GM21515 (cell line): ENCODE data around the gene AADACL4.

ENCODE experiments used
- ATAC-seq: cut with Tn5 transposase; IDR thresholded peaks from one replicate; pipeline ENCODE4 v1.9.1; 2021; ENCODE audit not compliant: unreplicated experiment

AADACL4 gene

GRCh38 chr1:12643785-12644184 lies at the start of gene AADACL4:
AADACL4 (plus strand) TSS chr1:12644085; CDS start chr1:12644547, 462 bp downstream.
- no peak for ATAC-seq

- ATAC-seq, result no peak
These were observed 49.4 kb upstream of the AADACL4 start for GRCh38 chr1:12594490-12594889.

GRCh38 chr1:12594966-12595756 lies 48.7 kb upstream of the AADACL4 start:
- ATAC-seq, result no peak

DNA sequence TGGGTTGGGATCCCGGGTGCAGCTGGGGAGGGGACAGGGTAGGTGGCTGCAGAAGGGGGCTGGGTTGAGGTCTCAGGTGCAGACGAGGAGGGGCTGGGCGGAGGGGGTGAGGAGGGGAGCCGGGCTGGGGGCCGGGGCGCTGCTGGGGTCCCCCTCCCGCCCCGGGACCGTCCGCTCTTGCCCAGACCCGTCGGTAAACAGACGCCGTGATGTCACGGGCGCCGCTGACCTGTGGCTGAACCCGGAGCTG lies 48.2 kb upstream of the AADACL4 start:
- no peak for ATAC-seq

DNA sequence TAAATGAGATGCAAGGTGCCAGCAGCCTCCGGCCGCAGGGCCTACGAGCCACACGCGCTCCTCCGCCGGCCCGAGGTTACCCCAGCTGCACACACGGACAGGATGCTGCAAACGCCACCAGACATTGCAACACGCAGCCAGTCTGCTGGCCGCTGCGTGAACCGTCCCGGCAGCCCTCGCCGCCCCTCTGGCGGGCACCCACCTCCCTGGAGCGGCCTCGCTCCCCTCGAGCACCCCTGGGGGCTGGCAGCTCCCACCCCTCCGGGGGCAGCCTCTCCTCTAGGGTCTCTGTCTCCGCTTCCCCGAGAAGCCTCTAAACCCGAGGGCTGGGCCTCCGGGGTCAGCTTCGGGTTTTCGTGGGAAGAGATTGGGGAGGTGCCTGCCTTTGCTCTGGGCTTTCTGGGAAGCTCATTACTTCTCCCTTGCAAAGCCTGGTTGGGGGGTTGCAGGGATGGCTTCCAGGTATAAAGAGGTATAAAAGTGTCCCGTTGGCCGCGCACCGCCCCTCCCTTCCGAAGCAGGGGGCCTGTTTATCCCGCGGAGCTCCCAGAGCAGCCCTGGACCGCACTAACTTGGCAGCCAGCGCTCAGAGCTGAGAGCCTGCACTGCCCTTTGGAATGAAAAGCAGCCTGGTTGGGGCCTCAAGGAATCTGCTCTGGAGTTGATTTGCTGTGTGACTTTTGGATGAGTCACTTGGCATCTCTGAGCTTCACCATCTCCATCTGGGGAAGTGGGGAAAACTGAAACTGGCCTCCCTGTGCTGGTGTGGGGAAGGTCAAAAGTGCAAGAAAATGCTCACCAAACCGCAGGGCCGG lies 47.7 kb upstream of the AADACL4 start:
- no peak for ATAC-seq

DNA sequence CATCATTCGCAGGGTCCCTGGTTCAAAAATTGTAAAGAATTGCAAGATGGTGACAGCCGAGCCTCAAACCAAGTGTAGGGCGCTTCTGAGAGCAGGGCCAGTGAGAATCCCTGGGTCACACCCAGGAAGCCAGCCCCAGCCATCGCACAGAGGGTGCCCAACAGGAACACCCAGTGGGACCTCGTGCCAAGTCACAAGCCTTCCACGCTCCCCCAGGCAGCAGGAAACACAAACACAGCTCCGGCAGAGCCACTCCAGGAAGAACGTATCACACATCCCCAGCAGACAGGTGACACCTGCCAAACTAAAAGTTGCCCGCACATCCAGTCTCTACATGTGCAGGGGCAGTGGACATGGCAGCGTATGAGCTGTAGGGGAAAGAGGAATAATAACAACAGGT lies 46.1 kb upstream of the AADACL4 start:
- ATAC-seq, result no peak

GRCh38 chr1:12598974-12599373 lies 44.9 kb upstream of the AADACL4 start:
- ATAC-seq, result no peak

DNA sequence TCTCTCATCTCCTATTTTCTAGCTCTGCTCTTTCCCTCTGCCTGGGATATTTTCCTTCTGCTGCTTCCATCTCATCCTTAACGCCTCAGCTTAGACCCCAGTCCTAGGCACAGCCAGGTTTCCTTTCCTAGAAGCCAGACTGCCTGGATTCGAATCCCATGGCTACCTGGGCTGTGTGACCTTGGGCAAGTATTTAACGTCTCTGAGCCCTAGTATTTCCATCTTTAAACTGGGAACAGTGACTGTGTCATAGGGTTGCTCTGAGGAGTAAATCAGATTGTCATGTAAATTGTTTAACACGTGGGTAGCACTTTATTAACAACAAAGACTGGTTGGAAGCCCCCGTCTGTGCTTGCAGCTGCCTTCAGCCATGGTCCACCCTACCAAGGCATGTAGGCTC lies 44.2 kb upstream of the AADACL4 start:
- no peak for ATAC-seq

DNA sequence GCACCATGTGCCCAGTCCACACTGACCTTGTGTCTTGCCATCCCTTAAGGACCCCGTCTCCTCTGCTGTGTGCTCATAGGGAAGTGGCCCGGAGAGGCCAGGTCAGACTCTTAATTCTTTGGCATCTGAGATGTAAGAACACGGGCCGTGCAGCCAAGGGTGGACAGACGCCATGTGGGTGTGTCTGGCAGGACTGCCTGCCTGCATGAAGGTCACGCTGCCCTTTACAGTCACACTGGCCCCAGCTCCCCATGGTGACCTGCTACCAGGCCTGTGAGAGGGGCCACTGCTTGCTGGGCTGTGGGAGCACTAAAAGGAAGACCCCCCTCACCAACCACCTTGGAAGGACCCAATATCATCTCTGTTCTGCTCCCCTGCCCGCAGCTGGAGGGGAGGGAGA lies 43.5 kb upstream of the AADACL4 start:
- no peak for ATAC-seq

DNA sequence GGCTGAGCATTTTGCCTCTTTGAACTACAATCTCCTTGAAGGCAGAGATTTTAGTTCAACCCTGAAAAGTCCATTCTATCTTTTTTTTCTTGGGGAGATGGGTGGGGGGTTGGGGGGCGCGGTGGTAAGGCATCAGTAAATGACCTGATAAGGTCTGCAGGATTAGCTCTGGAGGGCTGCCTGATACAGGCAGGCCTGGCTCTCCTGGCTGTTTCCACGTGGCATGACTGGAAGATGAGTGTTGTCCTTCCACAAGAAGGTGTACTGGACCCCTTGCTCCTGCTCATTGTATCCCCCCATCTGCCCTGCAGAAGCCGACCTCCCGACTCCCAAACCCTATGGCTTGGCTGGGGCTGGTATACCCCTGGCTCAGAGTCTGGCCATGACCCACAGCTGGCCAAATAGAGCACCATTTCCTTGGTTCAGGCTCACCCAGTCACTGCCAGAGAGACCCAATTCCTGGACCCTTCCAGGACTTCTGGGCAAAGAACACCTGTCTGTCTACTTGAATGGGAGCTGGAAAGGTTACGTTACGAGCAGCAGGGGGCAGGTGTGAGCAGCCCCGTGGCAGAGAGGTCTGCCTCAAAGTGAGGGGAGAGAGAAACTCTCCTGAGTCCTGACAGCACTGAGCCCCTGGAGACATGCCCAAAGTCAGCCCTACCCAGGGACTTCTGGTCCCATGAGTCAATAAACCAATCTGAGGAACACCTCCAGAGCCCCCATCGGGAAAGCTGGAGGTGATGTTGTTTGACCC lies 42.8 kb upstream of the AADACL4 start:
- ATAC-seq, result no peak

- no peak for ATAC-seq
These were observed 41.9 kb upstream of the AADACL4 start for GRCh38 chr1:12601700-12602658.

DNA sequence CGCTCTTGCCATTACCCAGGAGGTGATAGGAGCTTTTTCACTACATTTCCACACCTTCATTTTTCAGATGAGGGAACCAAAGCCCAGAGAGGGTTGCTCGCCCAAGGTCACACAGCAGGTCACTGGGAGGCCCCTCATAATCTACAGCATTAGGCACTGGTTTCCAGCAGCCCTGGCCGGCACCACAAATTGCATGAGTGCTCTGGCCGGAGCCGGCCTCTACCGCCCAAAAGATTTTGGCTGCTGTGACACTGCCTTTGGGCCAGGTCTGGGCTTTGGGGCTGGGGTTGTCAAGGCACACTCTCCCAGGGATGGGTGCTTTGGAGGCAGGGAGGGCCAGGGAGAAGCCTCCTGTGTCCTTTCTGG lies 41.2 kb upstream of the AADACL4 start:
- ATAC-seq, result no peak

DNA sequence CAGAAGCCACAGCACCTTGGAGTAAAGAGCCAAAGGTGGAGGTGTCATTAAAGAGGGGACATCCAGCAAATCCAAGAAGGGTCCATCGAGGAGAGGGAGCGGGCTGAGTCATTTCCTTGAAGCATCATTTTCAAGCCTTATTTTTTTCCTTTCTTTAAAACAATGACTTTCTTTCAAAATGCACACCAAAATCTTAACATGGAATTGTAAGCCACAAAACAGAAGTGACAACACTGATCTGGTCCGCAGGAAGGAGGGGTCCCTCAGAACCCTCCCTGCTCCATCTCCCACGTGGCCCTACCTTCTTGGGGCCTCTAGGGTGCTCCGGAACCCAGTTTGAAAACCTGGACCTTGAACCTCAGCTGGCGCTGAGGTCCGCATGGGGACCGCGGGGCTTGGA lies 40.7 kb upstream of the AADACL4 start:
- ATAC-seq, result no peak

- ATAC-seq, result peak; percentile 56
These were observed 39.6 kb upstream of the AADACL4 start for GRCh38 chr1:12604114-12604874.

DNA sequence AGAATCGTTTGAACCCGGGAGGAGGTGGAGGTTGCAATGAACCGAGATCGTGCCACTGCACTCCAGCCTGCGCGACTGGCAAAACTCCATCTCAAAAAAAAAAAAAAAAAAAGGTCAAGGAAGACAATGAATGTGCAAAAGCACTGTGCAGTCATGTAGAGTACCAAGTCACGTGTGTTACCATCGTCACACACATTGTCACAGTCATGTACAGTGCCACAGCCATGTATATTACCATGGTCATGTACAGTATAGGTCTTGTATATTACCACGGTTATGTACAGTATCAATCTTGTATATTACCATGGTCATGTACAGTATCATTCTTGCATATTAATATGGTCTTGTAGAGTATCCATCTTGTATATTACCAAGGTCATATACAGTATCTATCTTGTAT lies 38.9 kb upstream of the AADACL4 start:
- no peak for ATAC-seq

- no peak for ATAC-seq
These were observed 36.6 kb upstream of the AADACL4 start for GRCh38 chr1:12607263-12607662.

- no peak for ATAC-seq
These were observed 35.5 kb upstream of the AADACL4 start for GRCh38 chr1:12608311-12608957.

DNA sequence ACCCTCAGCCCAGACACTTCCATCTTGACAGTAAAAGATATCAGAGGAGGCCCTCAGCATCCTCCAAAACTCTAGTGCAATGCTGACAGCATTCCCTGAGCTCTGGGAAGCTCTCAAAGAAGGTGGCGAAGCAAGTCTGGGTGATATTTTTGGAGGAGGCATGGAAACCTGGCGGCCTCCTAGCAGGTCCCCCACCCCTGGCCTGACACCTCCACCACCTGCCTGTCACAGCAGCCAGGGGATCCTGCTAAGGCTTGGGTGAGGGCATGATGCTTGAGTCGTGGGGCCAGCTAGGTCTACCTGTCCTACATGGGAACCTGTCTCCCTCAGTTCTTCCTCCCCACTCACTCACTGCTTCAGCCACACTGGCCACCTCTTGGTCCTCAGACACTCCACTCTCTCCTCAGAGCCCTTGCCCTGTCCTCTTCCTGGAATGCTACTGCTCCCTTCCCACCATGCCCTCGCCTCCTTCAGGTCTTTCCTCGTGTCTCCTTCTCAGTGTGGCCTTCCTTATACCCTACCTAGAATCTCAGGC lies 34.3 kb upstream of the AADACL4 start:
- no peak for ATAC-seq

DNA sequence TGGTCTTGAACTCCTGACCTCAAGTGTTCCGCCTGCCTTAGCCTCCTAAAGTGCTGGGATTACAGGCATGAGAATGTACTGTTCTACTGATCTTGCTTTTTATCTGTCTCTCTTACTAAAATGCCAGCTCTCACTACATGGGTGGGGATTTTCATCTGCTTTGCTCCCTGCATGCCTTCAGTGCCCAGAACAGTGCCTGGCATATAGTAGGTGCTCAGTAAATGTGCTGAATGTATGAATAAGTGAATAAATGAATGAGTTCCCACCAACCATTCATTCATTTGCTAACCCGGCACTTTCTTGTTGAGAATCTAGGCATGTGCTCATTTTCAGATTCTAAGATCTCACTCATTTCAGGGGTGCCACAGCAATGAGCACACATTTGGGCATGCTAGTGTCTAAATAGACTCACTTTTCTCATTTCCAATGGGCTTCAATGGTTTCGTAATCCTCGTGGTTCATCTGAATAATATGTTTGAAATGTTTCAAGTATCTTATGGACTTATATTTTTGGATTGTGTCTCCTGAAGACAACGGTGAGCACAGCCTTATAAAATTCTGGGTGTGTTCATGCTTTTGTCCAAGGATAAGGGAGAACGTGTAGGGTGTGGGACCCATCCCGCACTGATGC lies 33.5 kb upstream of the AADACL4 start:
- ATAC-seq, result no peak
